GM19035 (cell line): ENCODE measurements around the gene EPO.

Source experiments
- ATAC-seq: cut with Tn5 transposase; IDR thresholded peaks from one replicate; pipeline ENCODE4 v1.9.1; 2021; ENCODE audit not compliant: unreplicated experiment

The EPO gene

DNA sequence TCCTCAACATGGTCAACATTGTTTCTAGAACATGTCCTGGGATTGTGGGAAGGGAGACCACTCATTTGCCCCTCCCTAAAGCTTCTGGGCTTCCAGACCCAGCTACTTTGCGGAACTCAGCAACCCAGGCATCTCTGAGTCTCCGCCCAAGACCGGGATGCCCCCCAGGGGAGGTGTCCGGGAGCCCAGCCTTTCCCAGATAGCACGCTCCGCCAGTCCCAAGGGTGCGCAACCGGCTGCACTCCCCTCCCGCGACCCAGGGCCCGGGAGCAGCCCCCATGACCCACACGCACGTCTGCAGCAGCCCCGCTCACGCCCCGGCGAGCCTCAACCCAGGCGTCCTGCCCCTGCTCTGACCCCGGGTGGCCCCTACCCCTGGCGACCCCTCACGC, at the start of gene EPO:
TSS of gene EPO (plus strand) at position 190 of the 392 bp plus-strand sequence. CDS start 513 bp downstream, outside the sequence.
- ATAC-seq: no peak

DNA sequence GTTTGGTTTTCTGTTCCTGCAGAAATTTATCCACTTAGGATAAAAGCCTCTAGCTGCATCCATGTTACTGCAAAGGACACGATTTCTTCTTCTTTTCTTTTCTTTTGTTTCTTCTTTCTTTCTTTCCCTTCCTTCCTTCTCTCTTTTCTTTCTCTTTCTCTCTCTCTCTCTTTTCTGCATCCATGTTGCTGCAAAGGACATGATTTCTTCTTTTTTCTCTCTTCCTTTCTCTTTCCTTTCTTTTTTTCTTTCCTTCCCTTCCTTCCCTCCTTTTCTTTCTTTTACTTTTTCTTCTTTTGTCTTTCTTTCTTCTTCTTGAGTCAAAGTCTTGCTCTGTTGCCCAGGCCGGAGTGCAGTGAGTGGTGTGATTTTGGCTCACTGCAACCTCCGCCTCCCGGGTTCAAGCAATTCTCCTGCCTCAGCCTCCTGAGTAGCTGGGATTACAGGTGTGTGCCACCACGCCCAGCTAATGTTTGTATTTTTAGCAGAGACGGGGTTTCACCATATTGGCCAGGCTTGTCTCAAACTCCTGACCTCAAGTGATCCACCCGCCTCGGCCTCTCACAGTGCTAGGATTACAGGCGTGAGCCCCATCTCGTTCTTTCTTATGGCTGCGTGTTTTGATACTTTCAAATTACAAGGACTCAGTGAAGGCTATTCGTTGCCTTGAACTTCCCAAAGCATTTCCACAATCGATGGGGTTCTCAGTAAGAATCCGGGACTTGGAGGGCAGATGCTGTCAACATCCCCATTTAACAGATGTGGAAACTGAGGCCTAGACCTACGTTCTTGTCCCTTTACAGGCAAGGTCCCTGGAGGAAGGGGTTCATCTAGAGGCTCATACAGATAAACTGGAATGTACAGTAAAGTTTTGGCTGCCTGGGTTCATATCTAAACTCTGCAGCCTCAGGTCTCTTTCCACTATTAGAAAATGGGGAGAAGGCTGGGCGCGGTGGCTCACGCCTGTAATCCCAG, 48.6 kb upstream of the EPO start:
- no peak for ATAC-seq

GRCh38 chr7:100673302-100673941, 46.8 kb upstream of the EPO start, which contains the start of gene GNB2:
Gene GNB2, plus strand, starts transcription at chr7:100673740. Its CDS starts 2,526 bp downstream, at chr7:100676266.
- peak; percentile 64 for ATAC-seq

GRCh38 chr7:100673942-100674410, 46.3 kb upstream of the EPO start:
- ATAC-seq: peak; percentile 5

GRCh38 chr7:100674411-100675104, 45.7 kb upstream of the EPO start:
- no peak for ATAC-seq

DNA sequence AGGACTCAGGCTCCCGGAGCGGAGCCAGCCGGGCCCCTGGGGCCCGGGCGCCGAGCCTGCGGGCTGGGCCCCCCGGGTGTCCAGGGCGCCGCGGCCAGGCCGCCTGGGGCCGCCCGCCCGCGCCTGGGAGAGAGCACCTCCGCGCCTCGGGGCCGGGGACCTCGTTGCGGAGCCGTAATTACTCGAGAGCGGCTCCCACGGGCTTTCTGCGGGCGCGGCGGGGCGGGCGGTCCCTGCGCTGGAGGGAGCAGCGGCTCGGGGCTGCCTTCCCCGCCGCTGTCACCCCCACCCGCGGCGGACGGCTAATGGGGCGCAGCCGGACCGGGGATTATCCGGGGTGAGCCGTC, 45.2 kb upstream of the EPO start:
- no peak for ATAC-seq

GRCh38 chr7:100675581-100676350, 44.5 kb upstream of the EPO start:
- peak; percentile 36 for ATAC-seq

DNA sequence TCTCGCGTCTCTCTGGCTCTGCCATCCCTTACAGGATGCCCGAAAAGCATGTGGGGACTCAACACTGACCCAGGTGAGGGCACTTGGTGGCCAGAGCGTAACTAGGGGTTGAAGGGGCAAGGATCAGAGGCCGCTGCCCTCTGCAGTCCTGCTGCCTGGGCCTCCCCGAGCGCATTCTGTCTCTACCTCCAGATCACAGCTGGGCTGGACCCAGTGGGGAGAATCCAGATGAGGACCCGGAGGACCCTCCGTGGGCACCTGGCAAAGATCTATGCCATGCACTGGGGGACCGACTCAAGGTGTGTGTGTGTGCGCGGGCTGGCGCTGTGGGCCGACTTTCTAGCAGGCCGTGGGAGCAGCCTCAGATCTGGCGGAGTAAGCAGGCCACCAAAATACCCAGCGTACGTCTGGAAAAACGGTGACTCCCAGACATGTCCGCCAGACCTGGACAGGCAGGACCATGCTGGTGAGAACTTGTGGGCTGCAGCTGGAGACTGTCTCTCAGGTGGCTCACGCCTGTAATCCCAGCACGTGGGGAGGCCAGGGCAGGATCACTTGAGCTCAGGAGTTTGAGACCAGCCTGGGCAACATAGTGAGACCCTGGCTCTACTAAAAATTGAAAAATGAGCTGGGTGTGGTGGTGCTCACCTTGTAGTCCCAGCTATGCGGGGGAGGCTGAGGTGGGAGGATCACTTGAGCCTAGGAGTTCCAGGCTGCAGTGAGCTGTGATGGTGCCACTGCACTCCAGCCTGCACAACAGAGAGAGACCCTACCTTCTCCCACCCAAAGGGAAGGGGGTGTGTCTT, 43.6 kb upstream of the EPO start:
- ATAC-seq: no peak

DNA sequence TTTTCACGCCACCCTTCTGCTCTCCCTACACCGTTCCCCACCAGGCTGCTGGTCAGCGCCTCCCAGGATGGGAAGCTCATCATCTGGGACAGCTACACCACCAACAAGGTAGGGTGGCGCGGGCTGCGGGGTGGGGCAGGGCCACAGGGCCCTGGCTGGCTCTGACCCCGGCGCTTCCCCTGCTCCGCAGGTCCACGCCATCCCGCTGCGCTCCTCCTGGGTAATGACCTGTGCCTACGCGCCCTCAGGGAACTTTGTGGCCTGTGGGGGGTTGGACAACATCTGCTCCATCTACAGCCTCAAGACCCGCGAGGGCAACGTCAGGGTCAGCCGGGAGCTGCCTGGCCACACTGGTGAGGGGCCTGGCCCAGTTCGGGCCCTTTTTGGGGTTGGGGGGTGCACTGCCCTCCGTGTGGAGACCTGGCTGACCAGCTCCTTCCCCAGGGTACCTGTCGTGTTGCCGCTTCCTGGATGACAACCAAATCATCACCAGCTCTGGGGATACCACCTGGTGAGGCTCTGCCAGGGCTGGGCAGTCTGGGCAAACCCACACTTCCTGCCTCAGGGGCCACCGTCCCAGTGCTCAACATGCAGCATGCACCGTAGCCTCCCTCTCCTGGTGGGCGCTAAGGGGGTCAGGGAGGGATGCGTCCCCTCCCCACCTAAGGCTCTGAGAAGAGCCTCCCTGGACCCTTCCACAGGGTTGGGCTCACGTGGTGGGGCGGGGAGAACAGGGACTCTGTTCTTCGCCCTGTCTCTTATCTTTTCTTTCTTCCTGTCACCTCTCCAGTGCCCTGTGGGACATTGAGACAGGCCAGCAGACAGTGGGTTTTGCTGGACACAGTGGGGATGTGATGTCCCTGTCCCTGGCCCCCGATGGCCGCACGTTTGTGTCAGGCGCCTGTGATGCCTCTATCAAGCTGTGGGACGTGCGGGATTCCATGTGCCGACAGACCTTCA, 42.7 kb upstream of the EPO start:
- no peak for ATAC-seq

- no peak for ATAC-seq
Measured at GRCh38 chr7:100678291-100678984, 41.8 kb upstream of the EPO start.

DNA sequence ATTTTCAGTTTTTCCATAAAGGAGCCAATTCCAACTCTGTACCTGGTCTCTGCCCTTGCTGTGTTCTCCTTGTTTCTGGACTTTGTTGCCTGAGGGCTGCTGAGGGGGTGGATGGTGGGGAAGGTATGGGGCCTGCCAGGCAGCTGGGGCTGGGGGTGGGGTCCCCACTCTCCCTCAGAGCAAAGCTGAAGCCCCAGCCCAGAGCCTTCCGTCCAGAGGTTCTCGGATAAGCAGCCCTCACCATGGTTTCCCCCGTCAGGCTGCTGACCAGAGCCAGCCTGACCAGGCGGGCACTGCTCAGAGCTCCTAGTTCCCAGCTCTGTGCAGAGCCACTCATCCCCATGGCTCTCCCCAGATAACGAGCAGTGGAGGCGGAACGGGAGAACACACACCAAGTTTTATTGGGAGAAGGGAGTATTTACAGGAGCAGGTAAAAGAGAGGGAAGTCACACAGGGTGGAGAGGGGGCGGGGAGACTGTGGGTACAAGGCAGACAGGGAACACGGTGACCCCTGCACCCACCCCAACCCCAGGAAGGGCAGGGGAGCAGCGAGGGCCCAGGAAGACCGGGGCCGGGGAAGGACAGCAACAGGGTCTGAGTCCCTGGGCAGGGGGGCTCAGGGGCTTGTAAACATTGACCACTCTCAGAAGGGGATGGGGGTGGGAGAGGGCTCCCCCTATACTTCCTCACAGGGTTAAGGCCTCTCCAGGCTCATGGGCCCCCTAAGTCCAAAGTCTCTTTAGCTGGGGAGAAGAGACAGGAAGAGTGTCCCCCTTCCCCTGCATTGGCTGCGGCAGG, 40.9 kb upstream of the EPO start:
- no peak for ATAC-seq

DNA sequence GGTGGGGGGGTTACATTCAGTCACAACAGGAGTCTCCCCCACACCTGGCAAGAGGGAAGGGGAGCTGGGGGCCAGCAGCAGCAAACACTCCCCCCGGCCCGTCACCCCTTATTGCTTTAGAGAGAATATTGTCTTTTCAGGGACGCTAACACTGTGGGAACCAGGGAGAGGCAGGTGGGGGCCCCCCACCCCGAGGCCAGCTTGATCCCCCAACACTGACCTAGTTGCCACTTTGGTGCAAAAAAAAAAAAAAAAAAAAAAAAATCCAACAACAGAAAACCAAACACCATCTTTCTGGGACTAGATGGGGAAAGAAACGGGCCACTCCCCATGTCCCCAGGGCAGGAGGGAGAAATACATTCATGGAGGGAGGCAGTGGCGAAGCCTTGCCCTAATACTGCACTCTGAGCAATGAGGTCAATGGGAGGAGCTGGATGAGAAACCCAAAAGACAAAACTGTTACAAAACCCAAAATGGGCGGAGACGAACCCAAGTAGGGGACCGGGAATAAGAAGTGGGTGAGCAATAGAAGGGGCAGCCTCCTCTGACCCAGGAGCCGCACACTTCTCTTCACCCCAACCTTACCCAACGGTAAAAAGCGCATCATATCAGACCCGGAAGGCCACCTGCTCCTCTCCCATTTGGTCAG, 40.2 kb upstream of the EPO start:
- ATAC-seq: no peak

- ATAC-seq: no peak
Measured at GRCh38 chr7:100680576-100681271, 39.5 kb upstream of the EPO start.

GRCh38 chr7:100681491-100682227, 38.6 kb upstream of the EPO start:
- no peak for ATAC-seq

DNA sequence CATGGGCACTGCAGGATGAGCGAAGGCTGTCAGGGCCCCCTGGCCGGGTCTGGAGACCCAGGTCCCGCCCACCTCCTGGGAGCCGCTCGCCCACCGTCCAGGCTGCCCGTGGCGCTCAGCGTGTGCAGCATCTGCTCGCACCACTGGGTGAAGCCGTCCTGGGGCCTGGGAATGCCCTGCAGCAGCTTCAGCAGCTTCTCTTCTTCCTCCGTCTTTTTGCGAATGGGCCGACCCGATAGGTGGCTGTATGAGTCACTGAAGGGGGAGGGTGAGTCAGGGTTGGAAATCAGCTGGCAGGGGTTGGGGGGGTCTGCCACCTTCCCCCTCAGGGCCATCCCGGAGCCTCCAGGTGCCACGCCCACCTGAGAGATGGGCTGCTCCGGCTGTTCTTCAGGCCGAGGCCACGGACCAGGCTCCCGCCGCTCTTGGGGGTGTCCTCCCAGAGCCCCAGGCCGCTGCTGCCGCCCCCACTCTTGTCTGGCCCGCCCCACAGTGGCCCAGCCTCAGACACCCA, 38.0 kb upstream of the EPO start:
- ATAC-seq: no peak
